ENCODE results near the gene D2HGDH. TPM values are rescaled to one million over a fixed set of nuclear protein-coding genes. Genes with fewer than 3 reads are reported as not detected.

D2HGDH gene
- total RNA-seq, 1 donor from 2014 or later = 34.8 TPM

- no peak for DNase-seq (ENCODE audit: low spot score, unreplicated experiment)
- H3K9me3 Mint-ChIP-seq (ENCODE audit: low read depth) = peaks cover 7% of the 10 kb centered on the region
- no peaks in the 10 kb centered on the region for H3K27me3 Mint-ChIP-seq
- H3K27ac Mint-ChIP-seq = no peak overlapping the region
- H3K36me3 Mint-ChIP-seq (ENCODE audit: insufficient read depth) = peaks cover 19% of the 10 kb centered on the region
- TF ChIP-seq CTCF (IDR thresholded peaks at IDR 0.05; ENCODE audit: unreplicated experiment) = no peak
- no peak overlapping the region for H3K4me3 Mint-ChIP-seq (ENCODE audit: low read depth)
- no peaks in the 10 kb centered on the region for H3K4me1 Mint-ChIP-seq (ENCODE audit: low read depth)
Observed at GRCh38 chr2:241744028-241744754, 9.8 kb downstream of the D2HGDH start.

GRCh38 chr2:241745276-241745675 lies 10.8 kb downstream of the D2HGDH start:
- no peaks in the 10 kb centered on the region for H3K4me1 Mint-ChIP-seq (ENCODE audit: low read depth)
- H3K9me3 Mint-ChIP-seq (ENCODE audit: low read depth) = peaks cover 7% of the 10 kb centered on the region
- H3K4me3 Mint-ChIP-seq (ENCODE audit: low read depth) = no peak overlapping the region
- H3K27ac Mint-ChIP-seq = no peak overlapping the region
- H3K36me3 Mint-ChIP-seq (ENCODE audit: insufficient read depth) = peaks cover 20% of the 10 kb centered on the region
- no peaks in the 10 kb centered on the region for H3K27me3 Mint-ChIP-seq
- no peak for TF ChIP-seq CTCF (IDR thresholded peaks at IDR 0.05; ENCODE audit: unreplicated experiment)
- no peak for DNase-seq (ENCODE audit: low spot score, unreplicated experiment)

GRCh38 chr2:241746084-241746483 lies 11.7 kb downstream of the D2HGDH start:
- H3K4me3 Mint-ChIP-seq (ENCODE audit: low read depth) = no peak overlapping the region
- H3K36me3 Mint-ChIP-seq (ENCODE audit: insufficient read depth) = peaks cover 20% of the 10 kb centered on the region
- DNase-seq (ENCODE audit: low spot score, unreplicated experiment) = no peak
- peaks cover 7% of the 10 kb centered on the region for H3K9me3 Mint-ChIP-seq (ENCODE audit: low read depth)
- no peaks in the 10 kb centered on the region for H3K4me1 Mint-ChIP-seq (ENCODE audit: low read depth)
- TF ChIP-seq CTCF (IDR thresholded peaks at IDR 0.05; ENCODE audit: unreplicated experiment) = no peak
- no peak overlapping the region for H3K27ac Mint-ChIP-seq
- no peaks in the 10 kb centered on the region for H3K27me3 Mint-ChIP-seq

GRCh38 chr2:241748468-241749256 lies 14.2 kb downstream of the D2HGDH start:
- Mint-ChIP-seq H3K27me3 (no peaks in the 10 kb centered on the region), H3K4me1 (ENCODE audit: low read depth) (no peaks in the 10 kb centered on the region), H3K4me3 (ENCODE audit: low read depth) (no peak overlapping the region), H3K27ac (peak overlapping the region; percentile 37), H3K36me3 (ENCODE audit: insufficient read depth) (peaks cover 20% of the 10 kb centered on the region), H3K9me3 (ENCODE audit: low read depth) (peaks cover 7% of the 10 kb centered on the region)
- TF ChIP-seq CTCF (IDR thresholded peaks at IDR 0.05; ENCODE audit: unreplicated experiment) = no peak
- no peak for DNase-seq (ENCODE audit: low spot score, unreplicated experiment)

- Mint-ChIP-seq H3K27me3 (no peaks in the 10 kb centered on the region), H3K4me1 (ENCODE audit: low read depth) (no peaks in the 10 kb centered on the region), H3K9me3 (ENCODE audit: low read depth) (peaks cover 7% of the 10 kb centered on the region), H3K27ac (no peak overlapping the region), H3K4me3 (ENCODE audit: low read depth) (no peak overlapping the region), H3K36me3 (ENCODE audit: insufficient read depth) (peaks cover 17% of the 10 kb centered on the region)
- DNase-seq (ENCODE audit: low spot score, unreplicated experiment) = no peak
- TF ChIP-seq CTCF (IDR thresholded peaks at IDR 0.05; ENCODE audit: unreplicated experiment) = no peak
Observed at GRCh38 chr2:241750076-241750840, 15.8 kb downstream of the D2HGDH start.

Data from progenitor cell of endocrine pancreas (in vitro differentiated cells).